Sigmoid colon (tissue), 7 donors: ENCODE results near the gene KCNK15. TPM values are rescaled to one million over a fixed set of nuclear protein-coding genes. Genes with fewer than 3 reads are reported as not detected.
"Not testable (repeated sequence)": the region's sequence is repeated elsewhere in the genome, so short reads cannot be mapped to it uniquely, and the experiment has no call there.

Source experiments
- DNase-seq: peaks from one replicate; pipeline ENCODE4 v3.0.0-alpha.2; 2019
- H3K27ac ChIP-seq, 4 donors: fragments of 200-600 bp; sonication (generic); one replicate each; pipeline ENCODE4 v1.5.1; 2016 to 2019; ENCODE audit warnings: mild to moderate bottlenecking in 1 of 4
- H3K27me3 ChIP-seq, 3 donors: fragments of 200-600 bp; sonication (generic); one replicate each; pipeline ENCODE4 v1.5.1; 2019; ENCODE audit warnings: mild to moderate bottlenecking in 1 of 3
- H3K36me3 ChIP-seq, 4 donors: fragments of 200-600 bp; sonication (generic); one replicate each; pipeline ENCODE4 v1.5.1; 2016 to 2019
- H3K4me1 ChIP-seq, 4 donors: fragments of 200-600 bp; sonication (generic); one replicate each; pipeline ENCODE4 v1.5.1; 2017 to 2019
- H3K4me3 ChIP-seq, 4 donors: fragments of 200-600 bp; sonication (generic); one replicate each; pipeline ENCODE4 v1.5.1; 2017 to 2019; ENCODE audit warnings: mild to moderate bottlenecking in 2 of 4, moderate library complexity in 1 of 4
- H3K9me3 ChIP-seq, 4 donors: fragments of 200-600 bp in 3 of 4; sonication (generic) in 3 of 4; one replicate each; pipeline versions ENCODE4 v1.5.1 to v1.6.1; 2013 to 2019
- CTCF ChIP-seq, 4 experiments: fragments of 450-650 bp in 3 of 4; fragments of 200-600 bp in 1 of 4; IDR thresholded peaks; one replicate each; pipeline ENCODE4 v1.5.1; 2016 to 2019; ENCODE audit warnings: antibody characterized with exemption in 4 of 4, mild to moderate bottlenecking in 3 of 4, moderate library complexity in 2 of 4
- EP300 ChIP-seq, 4 donors: sonication (generic); formaldehyde crosslinking; IDR thresholded peaks; one replicate each; pipeline ENCODE4 v1.6.1; 2017; ENCODE audit warnings: antibody characterized with exemption in 4 of 4
- POLR2A ChIP-seq, 2 donors: fragments of 450-650 bp; IDR thresholded peaks; one replicate each; pipeline ENCODE4 v1.6.1; 2016; ENCODE audit warnings: antibody characterized with exemption in 2 of 2, mild to moderate bottlenecking in 2 of 2, moderate library complexity in 2 of 2
- POLR2AphosphoS5 ChIP-seq, 4 donors: sonication (generic); formaldehyde crosslinking; IDR thresholded peaks; one replicate each; pipeline ENCODE4 v1.6.1; 2017; ENCODE audit warnings: antibody characterized with exemption in 4 of 4
- WGBS, 2 donors: extraction: QIAGEN DNeasy Blood & Tissue Kit; methylation state at CpG; one replicate each; pipeline ENCODE4 v1.1.7; 2013; 5-methylcytosine and 5-hydroxymethylcytosine counted together
- intact Hi-C: fragments of 100-400 bp; cut with DNase I; formaldehyde crosslinking; loops from one replicate; pipeline ENCODE4 v1.15.1; 2023
- polyA plus RNA-seq, 3 donors: library from polyadenylated mRNA; stranded (reverse); fragments of 200-250 nt; gene quantifications; one replicate each; pipeline ENCODE4 v1.2.3, GENCODE V29; 2013
- total RNA-seq, 4 donors: library from RNA; depleted of rRNA; stranded (reverse); fragments of >200 nt; gene quantifications; one replicate each; pipeline ENCODE4 v1.1.0, GENCODE V29; 2016
- donor health status: healthy with polysubstance abuse.
- donor health status: Bipolar disorder and iron deficiency.
- donor health status: healthy.

KCNK15 gene
- total RNA-seq (1 to 10 TPM in 2 of 4 donors, under 1 TPM in 2; 0.55 to 2.1 (median 1.0) TPM), polyA plus RNA-seq (under 1 TPM in 2 of 3 donors, not detected in 1; 0.28 to 0.60 TPM)

- intact Hi-C loops: no loop called here
- DNase-seq: peak; percentile 77
- peak within 1 kb of the TSS; percentile 28 to 57 (median 50) for H3K4me3 ChIP-seq
- H3K27me3 ChIP-seq: peaks cover 16 to 59% (median 31%) of the 10 kb centered on the region in 3 donors
- H3K9me3 ChIP-seq: no peaks in the 10 kb centered on the region
- no peaks in the 10 kb centered on the region for H3K36me3 ChIP-seq
- H3K27ac ChIP-seq: peak within 1 kb of the TSS; percentile 1 to 72 (median 24)
- H3K4me1 ChIP-seq: peaks cover 0 to 13% (median 11%) of the 10 kb centered on the region in 4 donors
- TF ChIP-seq EP300 (IDR thresholded peaks at IDR 0.05) (no peak), POLR2AphosphoS5 (IDR thresholded peaks at IDR 0.05) (peak in 1 of 4 donors; percentile 6)
- WGBS, 2 donors: 1% methylated on average over 81 of the region's 81 CpGs
Observed at GRCh38 chr20:44745598-44746366, at the start of gene KCNK15. TSS of gene KCNK15 (plus strand) at chr20:44745865. CDS start at chr20:44745911, 46 bp downstream.

- peaks cover 0 to 26% (median 16%) of the 10 kb centered on the region in 4 donors for H3K4me1 ChIP-seq
- intact Hi-C loops: no loop called here
- no peaks in the 10 kb centered on the region for H3K9me3 ChIP-seq
- no peaks in the 10 kb centered on the region for H3K27me3 ChIP-seq
- WGBS, 2 donors: 82 to 87% methylated on average over 3 of the region's 3 CpGs
- no peaks in the 10 kb centered on the region for H3K36me3 ChIP-seq
- H3K27ac ChIP-seq: peak overlapping the region in 3 of 4 donors; percentile 50 to 90 (median 59)
- no peak overlapping the region for H3K4me3 ChIP-seq
- no peak for DNase-seq
- TF ChIP-seq POLR2AphosphoS5 (IDR thresholded peaks at IDR 0.05): no peak
- TF ChIP-seq CTCF (IDR thresholded peaks at IDR 0.05): no peak
- TF ChIP-seq POLR2A (IDR thresholded peaks at IDR 0.05): no peak
- no peak for TF ChIP-seq EP300 (IDR thresholded peaks at IDR 0.05)
Observed at GRCh38 chr20:44696315-44696714, 49.4 kb upstream of the KCNK15 start.

DNA sequence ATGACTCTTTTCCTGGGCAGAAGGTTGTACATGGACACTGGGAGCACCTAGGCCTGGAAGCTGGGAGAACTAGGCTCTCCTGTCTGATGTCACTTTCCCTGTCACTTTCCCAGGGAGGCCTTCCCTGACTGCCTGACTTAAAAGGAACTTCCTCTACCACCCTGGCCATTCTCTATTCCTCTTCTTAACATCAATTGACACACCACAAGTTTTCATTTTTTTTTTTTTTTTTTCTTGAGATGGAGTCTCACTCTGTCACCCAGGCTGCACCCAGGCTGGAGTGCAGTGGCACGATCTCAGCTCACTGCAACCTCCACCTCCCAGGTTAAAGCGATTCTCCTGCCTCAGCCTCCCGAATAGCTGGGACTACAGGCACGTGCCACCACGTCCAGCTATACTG is 48.6 kb upstream of the KCNK15 start:
- H3K27me3 ChIP-seq, H3K9me3 ChIP-seq, DNase-seq, H3K4me3 ChIP-seq, H3K36me3 ChIP-seq, intact Hi-C loops: not testable (repeated sequence)
- 92 to 93% methylated on average over 5 of the region's 5 CpGs for WGBS, 2 donors
- Histone ChIP-seq H3K27ac (peak overlapping the region in 1 of 4 donors; percentile 90), H3K4me1 (peaks cover 0 to 26% (median 18%) of the 10 kb centered on the region in 4 donors)

DNA sequence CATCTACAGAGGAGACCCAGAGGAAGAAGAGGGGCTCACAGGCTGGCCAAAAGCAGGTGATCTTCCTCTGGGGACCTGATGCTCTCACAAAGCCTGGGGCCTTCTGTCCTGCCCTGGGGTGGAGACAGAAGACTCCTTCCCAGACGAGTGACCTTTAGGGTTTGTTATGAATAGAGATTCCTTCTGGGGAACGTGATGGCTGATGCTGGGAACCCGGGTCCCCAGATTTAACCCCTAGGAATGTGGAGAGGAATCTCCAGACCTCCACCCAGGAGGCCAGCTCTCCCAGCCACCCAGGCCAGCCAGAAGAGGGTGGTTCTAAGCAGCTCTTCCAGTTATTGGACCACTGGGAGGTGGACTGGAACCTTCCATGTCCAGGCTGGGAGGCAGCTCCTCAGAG is 47.3 kb upstream of the KCNK15 start:
- Histone ChIP-seq H3K36me3 (no peaks in the 10 kb centered on the region), H3K9me3 (no peaks in the 10 kb centered on the region), H3K4me3 (no peak overlapping the region), H3K27ac (peak overlapping the region in 1 of 4 donors; percentile 52), H3K27me3 (no peaks in the 10 kb centered on the region), H3K4me1 (peaks cover 0 to 24% (median 20%) of the 10 kb centered on the region in 4 donors)
- WGBS, 2 donors: 64 to 68% methylated on average over 3 of the region's 3 CpGs
- intact Hi-C loops: no loop called here
- no peak for DNase-seq
- no peak for TF ChIP-seq EP300 (IDR thresholded peaks at IDR 0.05)
- no peak for TF ChIP-seq POLR2AphosphoS5 (IDR thresholded peaks at IDR 0.05)
- TF ChIP-seq CTCF (IDR thresholded peaks at IDR 0.05): no peak
- no peak for TF ChIP-seq POLR2A (IDR thresholded peaks at IDR 0.05)

DNA sequence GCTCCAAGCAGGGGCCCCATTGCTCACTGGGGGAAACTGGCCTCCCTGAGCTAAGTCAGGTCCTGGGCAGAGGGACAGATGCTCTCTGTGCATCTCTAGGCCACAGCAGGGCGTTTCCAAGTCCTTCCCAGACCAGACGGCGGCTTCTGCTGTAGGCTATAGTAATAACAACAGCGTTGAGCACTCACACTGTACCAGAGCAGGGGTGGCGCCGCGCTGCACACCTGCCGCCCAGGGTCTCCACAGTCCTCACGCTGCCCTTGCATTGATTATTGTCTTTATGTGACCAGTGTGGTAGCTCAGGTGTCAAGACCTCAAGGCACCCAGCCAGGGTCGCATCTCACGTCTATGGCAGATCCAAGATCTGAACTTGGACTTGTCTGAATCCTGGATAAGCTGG is 45.4 kb upstream of the KCNK15 start:
- peaks cover 0 to 20% (median 16%) of the 10 kb centered on the region in 4 donors for H3K4me1 ChIP-seq
- no peak for TF ChIP-seq CTCF (IDR thresholded peaks at IDR 0.05)
- TF ChIP-seq POLR2AphosphoS5 (IDR thresholded peaks at IDR 0.05): no peak
- no peak for TF ChIP-seq POLR2A (IDR thresholded peaks at IDR 0.05)
- no peak for TF ChIP-seq EP300 (IDR thresholded peaks at IDR 0.05)
- no peaks in the 10 kb centered on the region for H3K36me3 ChIP-seq
- intact Hi-C loops: no loop called here
- no peak overlapping the region for H3K4me3 ChIP-seq
- H3K9me3 ChIP-seq: no peaks in the 10 kb centered on the region
- no peak for DNase-seq
- WGBS, 2 donors: 87 to 91% methylated on average over 11 of the region's 11 CpGs
- H3K27ac ChIP-seq: peak overlapping the region in 1 of 4 donors; percentile 81
- no peaks in the 10 kb centered on the region for H3K27me3 ChIP-seq
